Measurements from ENCODE around the gene ROR1.

- TF ChIP-seq CTCF (IDR thresholded peaks at IDR 0.05), result no peak
- peak; percentile 86 for TF ChIP-seq PBX3 (IDR thresholded peaks at IDR 0.05)
- peak; percentile 41; the same call in 1 of the 2 replicates for TF ChIP-seq POLR2AphosphoS5 (IDR thresholded peaks at IDR 0.05; ENCODE audit: low read depth, low read length)
- TF ChIP-seq REST (IDR thresholded peaks at IDR 0.05; ENCODE audit: low read depth, low read length), result no peak
- TF ChIP-seq EZH2phosphoT487 (IDR thresholded peaks at IDR 0.05; ENCODE audit: borderline replicate concordance, low read depth), result no peak
- TF ChIP-seq EP300 (IDR thresholded peaks at IDR 0.05; ENCODE audit: borderline replicate concordance in 1 of 2, low read depth in 1 of 2, low read length in 1 of 2), result peak in 1 of 2 experiments; percentile 57; a peak in 1 of 4 replicates
- TF ChIP-seq YY1 (IDR thresholded peaks at IDR 0.05; ENCODE audit: low read depth), result no peak
- TF ChIP-seq CHD2 (IDR thresholded peaks at IDR 0.05; ENCODE audit: low read length, partially characterized antibody), result no peak
- no peak for TF ChIP-seq ZBTB33 (IDR thresholded peaks at IDR 0.05; ENCODE audit: borderline replicate concordance, low read depth)
These were observed 47.5 kb downstream of the ROR1 start for GRCh38 chr1:63821091-63822005.
